Lower leg skin (tissue), 4 donors: ENCODE data around the gene RAB9B. TPM values are rescaled to one million over a fixed set of nuclear protein-coding genes. Genes with fewer than 3 reads are reported as not detected.

Experiments
- DNase-seq, 2 donors: peaks; one replicate each; pipeline ENCODE4 v3.0.0-alpha.2; 2019; ENCODE audit warnings: low spot score in 2 of 2
- H3K4me3 ChIP-seq: fragments of 200-600 bp; sonication (generic); 2 replicates; pipeline ENCODE4 v1.5.1; 2017; ENCODE audit warnings: mild to moderate bottlenecking, low read depth; ENCODE audit not compliant: poor library complexity, severe bottlenecking
- CTCF ChIP-seq, 3 donors: fragments of 450-650 bp; IDR thresholded peaks; one replicate each; pipeline ENCODE4 v1.5.1; 2016; ENCODE audit warnings: antibody characterized with exemption in 3 of 3, mild to moderate bottlenecking in 3 of 3, moderate library complexity in 2 of 3
- POLR2A ChIP-seq, 2 donors: fragments of 450-650 bp; IDR thresholded peaks; one replicate each; pipeline ENCODE4 v1.6.1; 2016 to 2017; ENCODE audit warnings: antibody characterized with exemption in 2 of 2, mild to moderate bottlenecking in 1 of 2, moderate library complexity in 1 of 2
- WGBS, 2 donors: methylation state at CpG; one replicate each; pipeline ENCODE4 v1.1.5; 2018; 5-methylcytosine and 5-hydroxymethylcytosine counted together
- intact Hi-C: fragments of 100-400 bp; cut with DNase I; formaldehyde crosslinking; loops from one replicate; pipeline ENCODE4 v1.15.0; 2023; ENCODE audit warnings: low total_unique reads
- total RNA-seq, 4 donors: library from RNA; depleted of rRNA; stranded (reverse); fragments of >200 nt; gene quantifications; one replicate each; pipeline ENCODE4 v1.1.0, GENCODE V29; 2016

RAB9B gene
- total RNA-seq, 4 donors from 2014 or later = 0.11 to 0.55 (median 0.32) TPM

DNA sequence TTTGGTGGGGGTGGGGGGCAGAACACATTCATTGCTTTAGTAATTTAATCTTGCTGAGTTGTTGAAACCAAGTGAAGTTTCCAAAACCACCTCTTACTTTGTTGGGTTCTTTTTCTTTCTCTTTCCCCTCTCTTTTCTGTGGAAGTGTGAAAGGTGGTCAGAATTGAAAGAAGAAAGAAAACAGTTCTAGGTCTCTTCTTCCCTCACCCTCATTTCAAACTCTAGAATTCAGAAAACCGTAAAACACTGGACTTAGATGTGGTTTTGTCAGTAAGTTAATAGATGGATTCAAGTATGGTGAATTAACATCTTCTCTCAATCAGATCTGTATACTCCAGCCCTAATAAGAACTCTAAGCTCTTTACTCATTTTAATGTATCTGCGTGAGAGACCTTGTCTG is 31.7 kb downstream of the RAB9B start:
- DNase-seq = no peak
- 69 to 100% methylated on average over 2 of the region's 2 CpGs for WGBS, 2 donors
- no peak for TF ChIP-seq CTCF (IDR thresholded peaks at IDR 0.05)
- H3K4me3 ChIP-seq = no peak overlapping the region
- intact Hi-C loops = no loop called here

- no peak for DNase-seq
- 81 to 87% methylated on average over 2 of the region's 2 CpGs for WGBS, 2 donors
Measured at GRCh38 chrX:103797691-103798090, 34.4 kb downstream of the RAB9B start.

GRCh38 chrX:103794119-103794518 is 37.9 kb downstream of the RAB9B start:
- 57 to 58% methylated on average over 4 of the region's 4 CpGs for WGBS, 2 donors
- H3K4me3 ChIP-seq = no peak overlapping the region
- DNase-seq = no peak
- TF ChIP-seq POLR2A (IDR thresholded peaks at IDR 0.05) = no peak
- TF ChIP-seq CTCF (IDR thresholded peaks at IDR 0.05) = no peak
- intact Hi-C loops = no loop called here

More at GRCh38 chrX:103797691-103798090, 34.4 kb downstream of the RAB9B start:
- intact Hi-C loops = no loop called here
- TF ChIP-seq POLR2A (IDR thresholded peaks at IDR 0.05) (no peak), CTCF (IDR thresholded peaks at IDR 0.05) (no peak)
- H3K4me3 ChIP-seq = no peak overlapping the region

DNA sequence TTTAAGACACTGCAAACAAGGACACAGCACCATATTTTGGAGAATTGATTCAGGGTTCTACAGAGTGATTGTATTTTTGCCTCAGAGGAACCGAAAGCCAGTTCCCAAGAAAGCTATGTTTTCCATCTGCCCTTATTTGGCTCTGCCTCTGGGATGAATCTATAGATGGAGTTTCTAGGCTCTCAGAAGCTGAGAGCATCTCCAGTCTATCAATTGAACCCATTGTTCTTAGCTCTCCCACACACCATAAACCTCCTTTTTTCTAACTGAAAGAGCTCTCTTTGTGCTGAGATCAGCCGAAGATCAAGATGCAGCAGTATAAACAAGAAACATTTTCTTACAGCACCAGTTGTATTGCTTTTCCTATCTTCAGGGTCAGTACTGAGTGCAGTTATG is 38.5 kb downstream of the RAB9B start:
- intact Hi-C loops = no loop called here
- DNase-seq = no peak
- WGBS, 2 donors = 47 to 48% methylated on average over 2 of the region's 2 CpGs
- TF ChIP-seq CTCF (IDR thresholded peaks at IDR 0.05) (no peak), POLR2A (IDR thresholded peaks at IDR 0.05) (no peak)
- H3K4me3 ChIP-seq = no peak overlapping the region

GRCh38 chrX:103792916-103793544 is 39.0 kb downstream of the RAB9B start:
- intact Hi-C loops = no loop called here
- no peak for DNase-seq
- WGBS, 2 donors = 35 to 54% methylated on average over 6 of the region's 6 CpGs
- H3K4me3 ChIP-seq = no peak overlapping the region
- no peak for TF ChIP-seq POLR2A (IDR thresholded peaks at IDR 0.05)

DNA sequence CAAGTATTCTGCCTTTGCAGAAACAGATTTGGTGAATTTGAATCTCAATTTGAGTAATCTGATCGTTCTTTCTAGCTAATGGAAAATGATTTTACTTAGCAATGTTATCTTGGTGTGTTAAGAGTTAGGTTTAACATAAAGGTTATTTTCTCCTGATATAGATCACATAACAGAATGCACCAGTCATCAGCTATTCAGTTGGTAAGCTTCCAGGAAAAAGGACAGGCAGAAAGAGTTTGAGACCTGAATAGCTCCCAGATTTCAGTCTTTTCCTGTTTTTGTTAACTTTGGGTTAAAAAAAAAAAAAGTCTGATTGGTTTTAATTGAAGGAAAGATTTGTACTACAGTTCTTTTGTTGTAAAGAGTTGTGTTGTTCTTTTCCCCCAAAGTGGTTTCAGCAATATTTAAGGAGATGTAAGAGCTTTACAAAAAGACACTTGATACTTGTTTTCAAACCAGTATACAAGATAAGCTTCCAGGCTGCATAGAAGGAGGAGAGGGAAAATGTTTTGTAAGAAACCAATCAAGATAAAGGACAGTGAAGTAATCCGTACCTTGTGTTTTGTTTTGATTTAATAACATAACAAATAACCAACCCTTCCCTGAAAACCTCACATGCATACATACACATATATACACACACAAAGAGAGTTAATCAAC is 40.1 kb downstream of the RAB9B start:
- no peak overlapping the region for H3K4me3 ChIP-seq
- DNase-seq = no peak
- TF ChIP-seq POLR2A (IDR thresholded peaks at IDR 0.05) (no peak), CTCF (IDR thresholded peaks at IDR 0.05) (no peak)
- intact Hi-C loops = no loop called here
- WGBS, 2 donors = 59 to 65% methylated on average over 2 of the region's 2 CpGs
